Peyer's patch (tissue), 4 donors: ENCODE measurements around the gene TCF12.

Experiments used
- CTCF ChIP-seq, 6 experiments: fragments of 450-650 bp in 4 of 6; fragments of 200-600 bp in 2 of 6; sonication (generic) in 1 of 6; IDR thresholded peaks; one replicate each; pipeline ENCODE4 v1.5.1; 2017 to 2019; ENCODE audit warnings: antibody characterized with exemption in 6 of 6, mild to moderate bottlenecking in 3 of 6, moderate library complexity in 1 of 6
- POLR2A ChIP-seq, 2 donors: fragments of 450-650 bp; IDR thresholded peaks; one replicate each; pipeline ENCODE4 v1.5.1; 2017; ENCODE audit warnings: antibody characterized with exemption in 2 of 2, mild to moderate bottlenecking in 2 of 2, moderate library complexity in 2 of 2

- TF ChIP-seq CTCF (IDR thresholded peaks at IDR 0.05) = no peak
- peak in 1 of 2 donors; percentile 51 for TF ChIP-seq POLR2A (IDR thresholded peaks at IDR 0.05)
Observed at GRCh38 chr15:57323806-57324589, 405.6 kb downstream of the TCF12 start.
